ENCODE results near the gene E2F7.
"Not testable (repeated sequence)": the region's sequence is repeated elsewhere in the genome, so short reads cannot be mapped to it uniquely, and the experiment has no call there.

Gene E2F7

GRCh38 chr12:77065361-77066204 is at the start of gene E2F7:
E2F7 (minus strand) TSS chr12:77065569; CDS start chr12:77064635, 934 bp downstream.
- in situ Hi-C loops (cut with MboI; ENCODE audit: low sequenced_read_pairs): no loop called here

GRCh38 chr12:77113971-77114370 is 48.6 kb upstream of the E2F7 start:
- in situ Hi-C loops (cut with MboI; ENCODE audit: low sequenced_read_pairs): no loop called here

- in situ Hi-C loops (cut with MboI; ENCODE audit: low sequenced_read_pairs): no loop called here
Measured at GRCh38 chr12:77108707-77109106, 43.3 kb upstream of the E2F7 start.

- in situ Hi-C loops (cut with MboI; ENCODE audit: low sequenced_read_pairs): no loop called here
Measured at GRCh38 chr12:77107121-77107520, 41.8 kb upstream of the E2F7 start.

- in situ Hi-C loops (cut with MboI; ENCODE audit: low sequenced_read_pairs): no loop called here
Measured at GRCh38 chr12:77104792-77105191, 39.4 kb upstream of the E2F7 start.

GRCh38 chr12:77104286-77104685 is 38.9 kb upstream of the E2F7 start:
- in situ Hi-C loops (cut with MboI; ENCODE audit: low sequenced_read_pairs): no loop called here

GRCh38 chr12:77102691-77103090 is 37.3 kb upstream of the E2F7 start:
- in situ Hi-C loops (cut with MboI; ENCODE audit: low sequenced_read_pairs): no loop called here

- in situ Hi-C loops (cut with MboI; ENCODE audit: low sequenced_read_pairs): no loop called here
Measured at GRCh38 chr12:77102123-77102522, 36.8 kb upstream of the E2F7 start.

- in situ Hi-C loops (cut with MboI; ENCODE audit: low sequenced_read_pairs): no loop called here
Measured at GRCh38 chr12:77099799-77100198, 34.4 kb upstream of the E2F7 start.

GRCh38 chr12:77097846-77098245 is 32.5 kb upstream of the E2F7 start:
- in situ Hi-C loops (cut with MboI; ENCODE audit: low sequenced_read_pairs): no loop called here

- in situ Hi-C loops (cut with MboI; ENCODE audit: low sequenced_read_pairs): not testable (repeated sequence)
Measured at GRCh38 chr12:77092227-77092626, 26.9 kb upstream of the E2F7 start.

GRCh38 chr12:77089686-77090220 is 24.4 kb upstream of the E2F7 start:
- in situ Hi-C loops (cut with MboI; ENCODE audit: low sequenced_read_pairs): no loop called here

GRCh38 chr12:77087427-77087826 is 22.1 kb upstream of the E2F7 start:
- in situ Hi-C loops (cut with MboI; ENCODE audit: low sequenced_read_pairs): no loop called here

GRCh38 chr12:77082021-77082420 is 16.7 kb upstream of the E2F7 start:
- in situ Hi-C loops (cut with MboI; ENCODE audit: low sequenced_read_pairs): no loop called here

GRCh38 chr12:77079631-77080030 is 14.3 kb upstream of the E2F7 start:
- in situ Hi-C loops (cut with MboI; ENCODE audit: low sequenced_read_pairs): no loop called here

- in situ Hi-C loops (cut with MboI; ENCODE audit: low sequenced_read_pairs): no loop called here
Measured at GRCh38 chr12:77078231-77078630, 12.9 kb upstream of the E2F7 start.

- in situ Hi-C loops (cut with MboI; ENCODE audit: low sequenced_read_pairs): no loop called here
Measured at GRCh38 chr12:77076886-77077285, 11.5 kb upstream of the E2F7 start.

GRCh38 chr12:77073894-77074293 is 8.5 kb upstream of the E2F7 start:
- in situ Hi-C loops (cut with MboI; ENCODE audit: low sequenced_read_pairs): not testable (repeated sequence)

GRCh38 chr12:77072833-77073495 is 7.6 kb upstream of the E2F7 start:
- in situ Hi-C loops (cut with MboI; ENCODE audit: low sequenced_read_pairs): no loop called here

- in situ Hi-C loops (cut with MboI; ENCODE audit: low sequenced_read_pairs): no loop called here
Measured at GRCh38 chr12:77070800-77071449, 5.6 kb upstream of the E2F7 start.

GRCh38 chr12:77070382-77070781 is 5.0 kb upstream of the E2F7 start:
- in situ Hi-C loops (cut with MboI; ENCODE audit: low sequenced_read_pairs): no loop called here
